Activated naive CD8-positive, alpha-beta T cell (primary cell): ENCODE data around the gene NBPF3.
"Not testable (repeated sequence)": the region's sequence is repeated elsewhere in the genome, so short reads cannot be mapped to it uniquely, and the experiment has no call there.

ENCODE experiments used
- H3K27ac Mint-ChIP-seq: one replicate; pipeline ENCODE4 v1.8.0; 2021; ENCODE audit warnings: mixed read lengths
- H3K27me3 Mint-ChIP-seq: one replicate; pipeline ENCODE4 v1.8.0; 2021; ENCODE audit warnings: mixed read lengths
- H3K36me3 Mint-ChIP-seq: one replicate; pipeline ENCODE4 v1.8.0; 2021; ENCODE audit warnings: mixed read lengths
- H3K4me1 Mint-ChIP-seq: one replicate; pipeline ENCODE4 v1.8.0; 2021; ENCODE audit warnings: low read depth, mixed read lengths
- H3K4me3 Mint-ChIP-seq: one replicate; pipeline ENCODE4 v1.8.0; 2021; ENCODE audit warnings: mild to moderate bottlenecking, mixed read lengths
- H3K9me3 Mint-ChIP-seq: one replicate; pipeline ENCODE4 v1.8.0; 2021; ENCODE audit warnings: low read depth, mixed read lengths

The NBPF3 gene

GRCh38 chr1:21434394-21434793, 5.5 kb upstream of the NBPF3 start:
- H3K4me3 Mint-ChIP-seq, result no peak overlapping the region
- H3K27ac Mint-ChIP-seq, result no peak overlapping the region
- H3K4me1 Mint-ChIP-seq, result peaks cover 2% of the 10 kb centered on the region
- no peaks in the 10 kb centered on the region for H3K9me3 Mint-ChIP-seq
- H3K36me3 Mint-ChIP-seq, result no peaks in the 10 kb centered on the region
- no peaks in the 10 kb centered on the region for H3K27me3 Mint-ChIP-seq

GRCh38 chr1:21435646-21436487, 4.1 kb upstream of the NBPF3 start:
- no peaks in the 10 kb centered on the region for H3K36me3 Mint-ChIP-seq
- H3K4me1 Mint-ChIP-seq, result peaks cover 9% of the 10 kb centered on the region
- no peak overlapping the region for H3K27ac Mint-ChIP-seq
- H3K27me3 Mint-ChIP-seq, result no peaks in the 10 kb centered on the region
- no peaks in the 10 kb centered on the region for H3K9me3 Mint-ChIP-seq
- H3K4me3 Mint-ChIP-seq, result peak overlapping the region; percentile 42

GRCh38 chr1:21436488-21437340, 3.2 kb upstream of the NBPF3 start:
- H3K9me3 Mint-ChIP-seq, result no peaks in the 10 kb centered on the region
- peaks cover 16% of the 10 kb centered on the region for H3K4me1 Mint-ChIP-seq
- peak overlapping the region; percentile 35 for H3K4me3 Mint-ChIP-seq
- no peak overlapping the region for H3K27ac Mint-ChIP-seq
- H3K36me3 Mint-ChIP-seq, result no peaks in the 10 kb centered on the region
- H3K27me3 Mint-ChIP-seq, result no peaks in the 10 kb centered on the region

- Mint-ChIP-seq H3K4me3 (no peak overlapping the region), H3K36me3 (no peaks in the 10 kb centered on the region), H3K4me1 (peaks cover 19% of the 10 kb centered on the region), H3K27ac (no peak overlapping the region), H3K9me3 (no peaks in the 10 kb centered on the region), H3K27me3 (no peaks in the 10 kb centered on the region)
Observed at GRCh38 chr1:21437341-21437640, 2.6 kb upstream of the NBPF3 start.

GRCh38 chr1:21438646-21439312, 1.2 kb upstream of the NBPF3 start:
- H3K27ac Mint-ChIP-seq, H3K36me3 Mint-ChIP-seq, H3K9me3 Mint-ChIP-seq, H3K27me3 Mint-ChIP-seq: not testable (repeated sequence)
- peaks cover 19% of the 10 kb centered on the region for H3K4me1 Mint-ChIP-seq
- H3K4me3 Mint-ChIP-seq, result peak overlapping the region; percentile 92

GRCh38 chr1:21439345-21439720, 604 bp upstream of the NBPF3 start:
- H3K27me3 Mint-ChIP-seq, result no peaks in the 10 kb centered on the region
- H3K9me3 Mint-ChIP-seq, result no peaks in the 10 kb centered on the region
- peak overlapping the region; percentile 85 for H3K27ac Mint-ChIP-seq
- peaks cover 19% of the 10 kb centered on the region for H3K4me1 Mint-ChIP-seq
- peaks cover 2% of the 10 kb centered on the region for H3K36me3 Mint-ChIP-seq
- H3K4me3 Mint-ChIP-seq, result peak overlapping the region; percentile 92

- not testable (repeated sequence) for H3K27me3 Mint-ChIP-seq, H3K36me3 Mint-ChIP-seq, H3K9me3 Mint-ChIP-seq
- Mint-ChIP-seq H3K27ac (peak overlapping the region; percentile 67), H3K4me1 (peaks cover 19% of the 10 kb centered on the region), H3K4me3 (peak overlapping the region; percentile 90)
Observed at GRCh38 chr1:21440630-21441125, 741 bp downstream of the NBPF3 start.

GRCh38 chr1:21446647-21447046, 6.7 kb downstream of the NBPF3 start:
- H3K4me3 Mint-ChIP-seq, H3K27ac Mint-ChIP-seq, H3K27me3 Mint-ChIP-seq, H3K9me3 Mint-ChIP-seq: not testable (repeated sequence)
- Mint-ChIP-seq H3K36me3 (peaks cover 23% of the 10 kb centered on the region), H3K4me1 (peaks cover 28% of the 10 kb centered on the region)

- Mint-ChIP-seq H3K27ac (no peak overlapping the region), H3K36me3 (peaks cover 23% of the 10 kb centered on the region)
Observed at GRCh38 chr1:21447311-21447710, 7.4 kb downstream of the NBPF3 start.

GRCh38 chr1:21449906-21450305, 10.0 kb downstream of the NBPF3 start:
- Mint-ChIP-seq H3K27me3 (no peaks in the 10 kb centered on the region), H3K4me3 (peak overlapping the region; percentile 45), H3K36me3 (peaks cover 28% of the 10 kb centered on the region), H3K9me3 (no peaks in the 10 kb centered on the region), H3K4me1 (peaks cover 36% of the 10 kb centered on the region), H3K27ac (no peak overlapping the region)

More at GRCh38 chr1:21447311-21447710, 7.4 kb downstream of the NBPF3 start:
- no peaks in the 10 kb centered on the region for H3K27me3 Mint-ChIP-seq
- H3K4me1 Mint-ChIP-seq, result peaks cover 24% of the 10 kb centered on the region
- H3K9me3 Mint-ChIP-seq, result no peaks in the 10 kb centered on the region
- no peak overlapping the region for H3K4me3 Mint-ChIP-seq

GRCh38 chr1:21451212-21451611, 11.3 kb downstream of the NBPF3 start:
- H3K27ac Mint-ChIP-seq, result no peak overlapping the region
- peaks cover 28% of the 10 kb centered on the region for H3K36me3 Mint-ChIP-seq
- peaks cover 34% of the 10 kb centered on the region for H3K4me1 Mint-ChIP-seq
- no peaks in the 10 kb centered on the region for H3K9me3 Mint-ChIP-seq
- no peak overlapping the region for H3K4me3 Mint-ChIP-seq
- no peaks in the 10 kb centered on the region for H3K27me3 Mint-ChIP-seq

GRCh38 chr1:21451981-21452411, 12.1 kb downstream of the NBPF3 start:
- Mint-ChIP-seq H3K27ac (no peak overlapping the region), H3K9me3 (no peaks in the 10 kb centered on the region), H3K27me3 (no peaks in the 10 kb centered on the region), H3K4me1 (peaks cover 33% of the 10 kb centered on the region), H3K36me3 (peaks cover 28% of the 10 kb centered on the region), H3K4me3 (no peak overlapping the region)

GRCh38 chr1:21453964-21454614, 14.2 kb downstream of the NBPF3 start:
- Mint-ChIP-seq H3K36me3 (peaks cover 15% of the 10 kb centered on the region), H3K4me1 (peaks cover 24% of the 10 kb centered on the region)
- H3K4me3 Mint-ChIP-seq, H3K9me3 Mint-ChIP-seq, H3K27ac Mint-ChIP-seq, H3K27me3 Mint-ChIP-seq: not testable (repeated sequence)

GRCh38 chr1:21454904-21455303, 15.0 kb downstream of the NBPF3 start:
- not testable (repeated sequence) for H3K27me3 Mint-ChIP-seq, H3K27ac Mint-ChIP-seq, H3K9me3 Mint-ChIP-seq, H3K4me3 Mint-ChIP-seq
- Mint-ChIP-seq H3K4me1 (peaks cover 19% of the 10 kb centered on the region), H3K36me3 (peaks cover 12% of the 10 kb centered on the region)
